GM12878 (cell line): Measurements from ENCODE around the gene SPACA1. TPM values are rescaled to one million over a fixed set of nuclear protein-coding genes. Genes with fewer than 3 reads are reported as not detected.

Experiments used
- ATAC-seq: fragments of 200-7000 bp; cut with Tn5 transposase; 3 replicates; pipeline ENCODE4 v1.9.1; 2020; ENCODE audit warnings: mild to moderate bottlenecking, moderate library complexity
- BruUV-seq: library from RNA; stranded (reverse); fragments of 400-500 nt; replicated peaks from 2 replicates; lab custom pipeline; 2021; lab: Mats Ljungman, UMichigan
- CTCF ChIA-PET: fragments of 300-600 bp; sonication (Branson Sonifier 250); formaldehyde crosslinking; extraction: SDS; loops from one replicate; lab custom pipeline; 2021; ENCODE audit warnings: inconsistent platforms; lab: Yijun Ruan, JAX
- POLR2A ChIA-PET: fragments of 350-600 bp; formaldehyde crosslinking; extraction: SDS; loops from one replicate; lab custom pipeline; 2021; ENCODE audit warnings: inconsistent platforms; lab: Charles Lee
- RAD21 ChIA-PET: fragments of 300-600 bp; sonication (Branson Sonifier 250); formaldehyde crosslinking; loops from one replicate; lab custom pipeline; 2023; ENCODE audit warnings: antibody characterized with exemption; ENCODE audit not compliant: unreplicated experiment; lab: Charles Lee
- SMC1A ChIA-PET: fragments of 300-600 bp; sonication (Branson Sonifier 250); formaldehyde crosslinking; loops from one replicate; lab custom pipeline; 2023; ENCODE audit not compliant: unreplicated experiment, uncharacterized antibody; lab: Charles Lee
- DNase-seq: peaks from one replicate; pipeline ENCODE4 v3.0.0-alpha.2; 2011; ENCODE audit warnings: low read depth, low spot score
- FAIRE-seq: peaks from 3 replicates; lab custom pipeline; 2011; peaks lifted over from hg19 to GRCh38; lab: Jason Lieb, UNC
- H2AFZ ChIP-seq: 2 replicates; pipeline ENCODE4 v1.6.0; 2011; ENCODE audit warnings: low read depth, low read length, control low read depth; ENCODE audit not compliant: control insufficient read depth
- H3K27ac ChIP-seq: 2 replicates; pipeline ENCODE4 v1.5.1; 2011; ENCODE audit warnings: control low read depth; ENCODE audit not compliant: control insufficient read depth, insufficient read depth
- H3K27me3 ChIP-seq, 2 experiments: replicated peaks in 1 of 2; 2 replicates each; pipeline versions ENCODE4 v1.6.0 to v1.6.1; 2011; ENCODE audit warnings: low read length in 1 of 2; ENCODE audit not compliant: control insufficient read depth in 2 of 2, insufficient read depth in 2 of 2
- H3K36me3 ChIP-seq, 2 experiments: 2 replicates each; pipeline ENCODE4 v1.5.1; 2011; ENCODE audit warnings: low read length in 1 of 2; ENCODE audit not compliant: control insufficient read depth in 2 of 2, insufficient read depth in 2 of 2
- H3K4me1 ChIP-seq: 2 replicates; pipeline ENCODE4 v1.6.1; 2011; ENCODE audit warnings: mild to moderate bottlenecking, low read length, moderate library complexity, mixed read lengths; ENCODE audit not compliant: control insufficient read depth, insufficient read depth
- H3K4me2 ChIP-seq: 2 replicates; pipeline ENCODE4 v1.6.0; 2011; ENCODE audit warnings: control low read depth; ENCODE audit not compliant: control insufficient read depth, insufficient read depth
- H3K4me3 ChIP-seq: fragments of 200-600 bp; sonication (generic); 2 replicates; pipeline ENCODE4 v1.5.1; 2016
- H3K79me2 ChIP-seq: 2 replicates; pipeline ENCODE4 v1.6.0; 2011; ENCODE audit warnings: low read length; ENCODE audit not compliant: control insufficient read depth, insufficient read depth
- H3K9ac ChIP-seq: 2 replicates; pipeline ENCODE4 v1.8.0; 2011; ENCODE audit warnings: low read length, control low read depth, mixed read lengths; ENCODE audit not compliant: control insufficient read depth, insufficient read depth
- H3K9me3 ChIP-seq: replicated peaks from 3 replicates; pipeline ENCODE4 v1.5.1; 2011; ENCODE audit warnings: mild to moderate bottlenecking, low read length; ENCODE audit not compliant: control insufficient read depth, insufficient read depth
- H4K20me1 ChIP-seq: 2 replicates; pipeline ENCODE4 v1.6.0; 2011; ENCODE audit not compliant: control insufficient read depth, insufficient read depth
- EED ChIP-seq: sonication (generic); IDR thresholded peaks from 2 replicates; pipeline ENCODE4 v1.6.1; 2016; ENCODE audit warnings: antibody characterized with exemption, low read depth
- ELK1 ChIP-seq: IDR thresholded peaks from 2 replicates; pipeline ENCODE4 v1.6.1; 2012; ENCODE audit warnings: low read depth, low read length, improper control_type of control experiment
- GABPA ChIP-seq: IDR thresholded peaks from 2 replicates; pipeline ENCODE4 v1.6.1; 2014; ENCODE audit warnings: antibody characterized with exemption, low read depth, mild to moderate bottlenecking, inconsistent platforms
- GATAD2B ChIP-seq: fragments of 450-650 bp; conservative IDR thresholded peaks from 2 replicates; pipeline ENCODE4 v1.6.1; 2017; ENCODE audit warnings: low read depth, mild to moderate bottlenecking, moderate library complexity
- HDGF ChIP-seq: fragments of 450-650 bp; IDR thresholded peaks from 2 replicates; pipeline ENCODE4 v1.6.1; 2016; ENCODE audit warnings: antibody characterized with exemption
- IKZF1 ChIP-seq: fragments of 450-650 bp; conservative IDR thresholded peaks from 2 replicates; pipeline ENCODE4 v1.6.1; 2017; ENCODE audit warnings: antibody characterized with exemption, mild to moderate bottlenecking
- NR2C2 ChIP-seq: IDR thresholded peaks from 2 replicates; pipeline ENCODE4 v1.6.1; 2011; ENCODE audit warnings: borderline replicate concordance, low read depth; ENCODE audit not compliant: control insufficient read depth, insufficient read length
- SIX5 ChIP-seq: IDR thresholded peaks from 2 replicates; pipeline ENCODE4 v1.6.1; 2011; ENCODE audit warnings: mild to moderate bottlenecking, low read depth, low read length, moderate library complexity; ENCODE audit not compliant: severe bottlenecking
- SRF ChIP-seq, 2 experiments: IDR thresholded peaks; 2 replicates each; pipeline ENCODE4 v1.6.1; 2011; ENCODE audit warnings: low read depth in 2 of 2, low read length in 2 of 2, mild to moderate bottlenecking in 1 of 2, moderate library complexity in 1 of 2
- ZBED1 ChIP-seq: IDR thresholded peaks from 2 replicates; pipeline ENCODE4 v1.6.1; 2016; ENCODE audit warnings: borderline replicate concordance
- WGBS: methylation state at CpG from one replicate; pipeline ENCODE4 v1.1.6; 2016; ENCODE audit warnings: low lambda C conversion rate; ENCODE audit not compliant: insufficient replicate concordance, insufficient coverage; ENCODE audit errors: missing lambda C conversion rate; 5-methylcytosine and 5-hydroxymethylcytosine counted together
- in situ Hi-C: fragments of 300-500 bp; cut with MboI; formaldehyde crosslinking; loops from 9 replicates; pipeline ENCODE4 v1.14.3; 2018; ENCODE audit warnings: mixed read lengths
- intact Hi-C: fragments of 100-400 bp; cut with micrococcal nuclease; formaldehyde crosslinking; loops from one replicate; pipeline ENCODE4 v1.14.2; 2022; ENCODE audit not compliant: unreplicated experiment
- polyA plus RNA-seq, 11 experiments: library from polyadenylated mRNA; depleted of rRNA in 4 of 11; unstranded in 6 of 11; stranded (reverse) in 5 of 11; fragments of >200 nt; fragmentation: Nextera tagmentation in 4 of 11; fragmentation: Illumina TruSeq in 1 of 11; extraction: Ambion mirVana in 4 of 11; extraction: Trizol in 1 of 11; gene quantifications; 1 replicate in 1 of 11; 2 replicates in 10 of 11; pipeline versions ENCODE4 v1.2.1 to v1.2.3, GENCODE V29; 2011 to 2016; ENCODE audit warnings: inconsistent platforms in 2 of 11, missing spikeins in 2 of 11, low read depth in 1 of 11
- total RNA-seq, 4 experiments: library from RNA; depleted of rRNA in 3 of 4; stranded (reverse); fragments of >200 nt in 3 of 4; fragmentation: Illumina TruSeq in 1 of 4; extraction: Trizol in 1 of 4; gene quantifications; 2 replicates each; pipeline versions ENCODE4 v1.2.1 to v1.2.3, GENCODE V29; 2013 to 2021
- TF ChIP-seq, protein P1 (sequence below): fragments of 450-650 bp; IDR thresholded peaks from 2 replicates; pipeline ENCODE4 v1.6.1; 2017; ENCODE audit warnings: low read depth, mild to moderate bottlenecking, moderate library complexity

Gene SPACA1
- total and polyA plus RNA-seq, 10 of the 15 experiments (the other 5 are each of a cell fraction or from before 2014, with no cell fraction given), result not detected

DNA sequence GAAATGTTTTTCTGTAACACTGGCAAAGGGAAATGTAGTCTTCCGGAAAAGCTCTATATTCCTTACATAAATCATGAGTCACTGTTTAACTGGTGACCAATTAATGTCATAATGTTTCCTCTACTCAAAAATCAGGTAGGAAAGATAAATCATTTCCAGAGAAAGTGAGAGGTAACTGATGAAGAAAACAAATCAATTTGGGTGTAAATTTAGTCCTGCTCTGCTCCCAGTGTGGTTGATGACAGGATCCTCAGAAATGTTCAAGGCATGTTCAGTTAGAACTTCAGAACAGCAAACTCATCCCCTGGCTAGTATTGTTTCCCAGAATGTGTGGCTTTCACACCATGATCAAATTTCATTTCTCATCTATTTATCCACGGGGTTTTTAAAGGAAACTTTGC, 38.8 kb upstream of the SPACA1 start (continued):
- no peak for TF ChIP-seq EED
- no peak for TF ChIP-seq NR2C2
- no peak for TF ChIP-seq ELK1
- TF ChIP-seq IKZF1, result no peak
- TF ChIP-seq, protein P1, sequence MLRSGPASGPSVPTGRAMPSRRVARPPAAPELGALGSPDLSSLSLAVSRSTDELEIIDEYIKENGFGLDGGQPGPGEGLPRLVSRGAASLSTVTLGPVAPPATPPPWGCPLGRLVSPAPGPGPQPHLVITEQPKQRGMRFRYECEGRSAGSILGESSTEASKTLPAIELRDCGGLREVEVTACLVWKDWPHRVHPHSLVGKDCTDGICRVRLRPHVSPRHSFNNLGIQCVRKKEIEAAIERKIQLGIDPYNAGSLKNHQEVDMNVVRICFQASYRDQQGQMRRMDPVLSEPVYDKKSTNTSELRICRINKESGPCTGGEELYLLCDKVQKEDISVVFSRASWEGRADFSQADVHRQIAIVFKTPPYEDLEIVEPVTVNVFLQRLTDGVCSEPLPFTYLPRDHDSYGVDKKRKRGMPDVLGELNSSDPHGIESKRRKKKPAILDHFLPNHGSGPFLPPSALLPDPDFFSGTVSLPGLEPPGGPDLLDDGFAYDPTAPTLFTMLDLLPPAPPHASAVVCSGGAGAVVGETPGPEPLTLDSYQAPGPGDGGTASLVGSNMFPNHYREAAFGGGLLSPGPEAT, result no peak
- no peak for TF ChIP-seq GATAD2B
- no peak for TF ChIP-seq ZBED1
- TF ChIP-seq SRF (IDR thresholded peaks at IDR 0.05; ENCODE audit: low read depth in 2 of 2, low read length in 2 of 2), result no peak
- TF ChIP-seq HDGF, result no peak

- H3K4me2 ChIP-seq, result peak overlapping the region; percentile 23
- SMC1A ChIA-PET, result no interaction called here
- H4K20me1 ChIP-seq, result no peaks in the 10 kb centered on the region
- no peaks in the 10 kb centered on the region for H3K27me3 ChIP-seq
- peak overlapping the region; percentile 76 for H2AFZ ChIP-seq
- no TSS peak for BruUV-seq
- WGBS, result 31% methylated on average over 3 of the region's 3 CpGs
- no peak overlapping the region for H3K9ac ChIP-seq
- POLR2A ChIA-PET, result no interaction called here
- no peaks in the 10 kb centered on the region for H3K36me3 ChIP-seq
- peak; percentile 73 for ATAC-seq
- DNase-seq, result no peak
- intact Hi-C loops, result no loop called here
- RAD21 ChIA-PET, result no interaction called here
- peak; percentile 65 for TF ChIP-seq GABPA
- TF ChIP-seq SIX5, result no peak
- TF ChIP-seq, all 136 proteins: peak for 1
- no peak overlapping the region for H3K4me3 ChIP-seq
- no peaks in the 10 kb centered on the region for H3K79me2 ChIP-seq
- no peaks in the 10 kb centered on the region for H3K4me1 ChIP-seq
- in situ Hi-C loops, result no loop called here
- CTCF ChIA-PET, result interaction anchor here (1.2 kb wide), 1 partner anchor 12 kb away, joined by 3 read pairs; no protein-coding TSS in a partner anchor
- H3K9me3 ChIP-seq, result no peaks in the 10 kb centered on the region
- H3K27ac ChIP-seq, result peak overlapping the region; percentile 30; the same call in 1 of the 2 replicates
- no peak for FAIRE-seq
Observed at GRCh38 chr6:88013015-88013414, 34.6 kb upstream of the SPACA1 start.
